H1 (cell line): ENCODE measurements around the gene MRPS10. TPM values are rescaled to one million over a fixed set of nuclear protein-coding genes. Genes with fewer than 3 reads are reported as not detected.

Experiments
- CTCF ChIA-PET: fragments of 300-600 bp; sonication (Branson Sonifier 250); formaldehyde crosslinking; loops from one replicate; lab custom pipeline; 2021; ENCODE audit not compliant: partially characterized antibody; lab: Charles Lee
- POLR2A ChIA-PET: fragments of 300-600 bp; sonication (Branson Sonifier 250); formaldehyde crosslinking; loops from one replicate; lab custom pipeline; 2021; ENCODE audit warnings: inconsistent platforms; ENCODE audit not compliant: partially characterized antibody; lab: Charles Lee
- DNase-seq, 2 experiments: peaks; one replicate each; pipeline versions ENCODE4 v3.0.0 to v3.0.0-alpha.2; 2010 to 2022; ENCODE audit warnings: low spot score in 2 of 2, low read depth in 1 of 2, mixed read lengths in 1 of 2
- FAIRE-seq: peaks from 2 replicates; lab custom pipeline; 2011; peaks lifted over from hg19 to GRCh38; lab: Jason Lieb, UNC
- H2AFZ ChIP-seq: 2 replicates; pipeline ENCODE4 v1.8.1; 2012; ENCODE audit warnings: low read length, inconsistent platforms
- H2AK5ac ChIP-seq: 2 replicates; pipeline ENCODE4 v1.6.1; 2013; ENCODE audit warnings: low read depth, low read length
- H2BK120ac ChIP-seq: replicated peaks from 2 replicates; pipeline ENCODE3; 2013; ENCODE audit warnings: low read depth, low read length, inconsistent platforms
- H2BK12ac ChIP-seq: 2 replicates; pipeline ENCODE4 v1.6.1; 2013; ENCODE audit warnings: low read depth, low read length
- H2BK15ac ChIP-seq: 2 replicates; pipeline ENCODE4 v1.6.1; 2013; ENCODE audit warnings: low read length
- H2BK20ac ChIP-seq: 2 replicates; pipeline ENCODE4 v1.6.1; 2013; ENCODE audit warnings: low read length
- H2BK5ac ChIP-seq: 2 replicates; pipeline ENCODE4 v1.6.1; 2013; ENCODE audit warnings: low read depth, low read length
- H3K14ac ChIP-seq: 2 replicates; pipeline ENCODE4 v1.6.1; 2013; ENCODE audit warnings: inconsistent platforms; ENCODE audit not compliant: insufficient read length
- H3K18ac ChIP-seq: 2 replicates; pipeline ENCODE4 v1.6.1; 2013; ENCODE audit warnings: low read length; ENCODE audit errors: extremely low read depth
- H3K23ac ChIP-seq: 2 replicates; pipeline ENCODE4 v1.6.1; 2013; ENCODE audit warnings: inconsistent platforms; ENCODE audit not compliant: insufficient read length
- H3K23me2 ChIP-seq: 2 replicates; pipeline ENCODE4 v1.6.1; 2013; ENCODE audit warnings: low read depth, low read length
- H3K27ac ChIP-seq: 2 replicates; pipeline ENCODE4 v1.6.1; 2011; ENCODE audit warnings: low read depth, low read length, inconsistent platforms
- H3K27me3 ChIP-seq, 4 experiments: replicated peaks in 1 of 4; 1 replicate in 1 of 4; 2 replicates in 3 of 4; pipeline versions ENCODE4 v1.6.1 to v1.8.1; 2011 to 2013; ENCODE audit warnings: low read length in 3 of 4, mild to moderate bottlenecking in 3 of 4, inconsistent platforms in 2 of 4, mixed read lengths in 2 of 4, moderate library complexity in 1 of 4; ENCODE audit not compliant: control insufficient read depth in 3 of 4, insufficient read depth in 3 of 4; ENCODE audit errors: extremely low read depth in 1 of 4
- H3K36me3 ChIP-seq, 4 experiments: 2 replicates each; pipeline versions ENCODE4 v1.6.1 to v1.8.1; 2011 to 2013; ENCODE audit warnings: mild to moderate bottlenecking in 4 of 4, low read length in 3 of 4, moderate library complexity in 2 of 4, control low read depth in 1 of 4, inconsistent platforms in 1 of 4; ENCODE audit not compliant: insufficient read depth in 4 of 4, control insufficient read depth in 2 of 4
- H3K4ac ChIP-seq: replicated peaks from 2 replicates; pipeline ENCODE3; 2013; ENCODE audit warnings: low read length, low read depth, mixed read lengths, inconsistent platforms; ENCODE audit not compliant: insufficient read length
- H3K4me1 ChIP-seq, 4 experiments: replicated peaks in 1 of 4; 1 replicate in 1 of 4; 2 replicates in 3 of 4; pipeline versions ENCODE4 v1.6.1 to v1.8.1; 2011 to 2013; ENCODE audit warnings: low read length in 3 of 4, inconsistent platforms in 2 of 4, mixed read lengths in 1 of 4; ENCODE audit not compliant: insufficient read depth in 4 of 4, control insufficient read depth in 3 of 4
- H3K4me2 ChIP-seq, 2 experiments: 2 replicates each; pipeline versions ENCODE4 v1.6.1 to v1.8.1; 2011 to 2013; ENCODE audit warnings: low read depth in 2 of 2, low read length in 2 of 2, control low read depth in 1 of 2, inconsistent platforms in 1 of 2, mild to moderate bottlenecking in 1 of 2; ENCODE audit not compliant: insufficient read depth in 1 of 2
- H3K4me3 ChIP-seq, 4 experiments: fragments of 200-600, 300-600 bp in 1 of 4; sonication (generic), shearing (Covaris generic), sonication (Bioruptor Twin) in 1 of 4; 2 replicates each; pipeline versions ENCODE4 v1.5.1 to v1.8.1; 2011 to 2016; ENCODE audit warnings: low read length in 4 of 4, low read depth in 3 of 4, control low read depth in 2 of 4, inconsistent platforms in 2 of 4, mild to moderate bottlenecking in 2 of 4, mixed read lengths in 1 of 4, moderate library complexity in 1 of 4; ENCODE audit not compliant: insufficient read depth in 2 of 4; ENCODE audit errors: extremely low read depth in 1 of 4
- H3K56ac ChIP-seq: replicated peaks from 2 replicates; pipeline ENCODE3; 2013; ENCODE audit warnings: low read depth, mild to moderate bottlenecking, mixed read lengths, low read length, inconsistent platforms; ENCODE audit not compliant: insufficient read length
- H3K79me1 ChIP-seq: 2 replicates; pipeline ENCODE4 v1.6.1; 2013; ENCODE audit warnings: low read depth, low read length, control low read depth
- H3K79me2 ChIP-seq, 2 experiments: 2 replicates each; pipeline versions ENCODE4 v1.6.1 to v1.8.1; 2012 to 2013; ENCODE audit warnings: low read length in 2 of 2, mild to moderate bottlenecking in 2 of 2, inconsistent platforms in 1 of 2; ENCODE audit not compliant: insufficient read depth in 2 of 2, control insufficient read depth in 1 of 2
- H3K9ac ChIP-seq, 4 experiments: replicated peaks in 1 of 4; 1 replicate in 1 of 4; 2 replicates in 3 of 4; pipeline versions ENCODE4 v1.6.1 to v1.8.1; 2011 to 2013; ENCODE audit warnings: low read depth in 3 of 4, low read length in 3 of 4, control low read depth in 2 of 4, mild to moderate bottlenecking in 2 of 4, moderate library complexity in 2 of 4, inconsistent platforms in 1 of 4; ENCODE audit errors: extremely low read depth in 1 of 4
- H3K9me3 ChIP-seq, 2 experiments: 2 replicates each; pipeline versions ENCODE4 v1.6.1 to v1.8.1; 2012 to 2013; ENCODE audit warnings: mild to moderate bottlenecking in 2 of 2, moderate library complexity in 2 of 2, control low read depth in 1 of 2, inconsistent platforms in 1 of 2, low read depth in 1 of 2, low read length in 1 of 2, mixed read lengths in 1 of 2; ENCODE audit not compliant: insufficient read depth in 2 of 2
- H4K20me1 ChIP-seq, 2 experiments: replicated peaks in 1 of 2; 2 replicates each; pipeline versions ENCODE3 to v1.8.1; 2011 to 2013; ENCODE audit warnings: inconsistent platforms in 2 of 2, low read length in 2 of 2, mild to moderate bottlenecking in 1 of 2; ENCODE audit not compliant: insufficient read depth in 2 of 2, control insufficient read depth in 1 of 2
- H4K5ac ChIP-seq: 2 replicates; pipeline ENCODE4 v1.6.1; 2013; ENCODE audit warnings: low read length, low read depth, mixed read lengths, inconsistent platforms; ENCODE audit not compliant: insufficient read length
- H4K8ac ChIP-seq: 2 replicates; pipeline ENCODE4 v1.8.0; 2013; ENCODE audit warnings: mild to moderate bottlenecking, moderate library complexity, low read length, inconsistent platforms; ENCODE audit not compliant: insufficient read depth; ENCODE audit errors: extremely low read depth
- H4K91ac ChIP-seq: replicated peaks from 2 replicates; pipeline ENCODE3; 2013; ENCODE audit warnings: low read length, mixed read lengths, inconsistent platforms; ENCODE audit not compliant: insufficient read length
- ATF2 ChIP-seq: IDR thresholded peaks from 2 replicates; pipeline ENCODE4 v1.6.1; 2012; ENCODE audit warnings: low read length, inconsistent platforms
- BACH1 ChIP-seq: IDR thresholded peaks from 2 replicates; pipeline ENCODE4 v1.6.1; 2012; ENCODE audit warnings: low read length, improper control_type of control experiment
- BCL11A ChIP-seq, 2 experiments: IDR thresholded peaks; one replicate each; pipeline ENCODE4 v1.6.1; 2011; ENCODE audit warnings: low read depth in 2 of 2, low read length in 2 of 2, mild to moderate bottlenecking in 2 of 2
- CTBP2 ChIP-seq: IDR thresholded peaks from 2 replicates; pipeline ENCODE4 v1.7.0; 2011; ENCODE audit warnings: borderline replicate concordance, mild to moderate bottlenecking, moderate library complexity, mixed read lengths, low read length; ENCODE audit not compliant: insufficient read depth, insufficient read length
- EGR1 ChIP-seq: IDR thresholded peaks from 2 replicates; pipeline ENCODE4 v1.6.1; 2011; ENCODE audit warnings: low read depth, low read length, borderline replicate concordance
- FOSL1 ChIP-seq: IDR thresholded peaks from 2 replicates; pipeline ENCODE4 v1.6.1; 2011; ENCODE audit warnings: mild to moderate bottlenecking, low read depth, low read length, moderate library complexity; ENCODE audit not compliant: insufficient read depth
- MAFK ChIP-seq: IDR thresholded peaks from 2 replicates; pipeline ENCODE4 v1.6.1; 2012; ENCODE audit warnings: low read depth, mild to moderate bottlenecking, improper control_type of control experiment, low read length
- RAD21 ChIP-seq, 2 experiments: IDR thresholded peaks in 1 of 2; conservative IDR thresholded peaks in 1 of 2; 2 replicates each; pipeline ENCODE4 v1.6.1; 2011; ENCODE audit warnings: low read depth in 2 of 2, low read length in 2 of 2, improper control_type of control experiment in 1 of 2, inconsistent platforms in 1 of 2, mild to moderate bottlenecking in 1 of 2, moderate library complexity in 1 of 2
- SIX5 ChIP-seq: IDR thresholded peaks from 2 replicates; pipeline ENCODE4 v1.6.1; 2011; ENCODE audit warnings: mild to moderate bottlenecking, low read depth, low read length
- TAF7 ChIP-seq: optimal IDR thresholded peaks from 2 replicates; pipeline ENCODE3; 2011; ENCODE audit warnings: low read depth, mild to moderate bottlenecking, inconsistent platforms, low read length, moderate library complexity, borderline replicate concordance
- TBP ChIP-seq: IDR thresholded peaks from 2 replicates; pipeline ENCODE4 v1.6.1; 2011; ENCODE audit warnings: low read depth, low read length, improper control_type of control experiment
- TCF12 ChIP-seq: IDR thresholded peaks from 2 replicates; pipeline ENCODE4 v1.6.1; 2011; ENCODE audit warnings: low read depth, mild to moderate bottlenecking, low read length
- WGBS, 2 experiments: shearing (Covaris generic) in 1 of 2; methylation state at CpG; one replicate each; pipeline versions ENCODE4 v1.1.6 to v1.1.7; 2013 to 2015; ENCODE audit warnings: low lambda C conversion rate in 2 of 2, mixed read lengths in 2 of 2, inconsistent platforms in 1 of 2, low coverage in 1 of 2, missing lambda C conversion rate in 1 of 2; ENCODE audit not compliant: insufficient replicate concordance in 2 of 2, insufficient coverage in 1 of 2, insufficient read length in 1 of 2; ENCODE audit errors: extremely low coverage in 1 of 2, missing lambda C conversion rate in 1 of 2; 5-methylcytosine and 5-hydroxymethylcytosine counted together
- polyA plus RNA-seq, 7 experiments: library from polyadenylated mRNA; depleted of rRNA in 3 of 7; stranded (reverse) in 5 of 7; unstranded in 2 of 7; fragments of >200 nt in 5 of 7; fragments of 200-250 nt in 2 of 7; gene quantifications; 1 replicate in 5 of 7; 2 replicates in 1 of 7; 4 replicates in 1 of 7; pipeline versions ENCODE4 v1.2.1 to v1.2.3, GENCODE V29; 2011 to 2013; ENCODE audit warnings: missing spikeins in 2 of 7, mixed read lengths in 2 of 7
- total RNA-seq: library from RNA; stranded (reverse); fragmentation: NEBNext Ultra II Directional; extraction: Animal tissue kit (Norgen Biotek cat#: 25700); gene quantifications from 2 replicates; pipeline ENCODE4 v1.2.1, GENCODE V29; 2021

MRPS10 gene
- total and polyA plus RNA-seq, 2 of the 8 experiments (the other 6 are each of a cell fraction or from before 2014, with no cell fraction given): 20.5 to 33.6 TPM

- Histone ChIP-seq H3K23me2 (0 out of 2 replicates have a peak, but pooled peaks cover 3% of the 10 kb centered on the region), H3K14ac (no peak overlapping the region), H2AFZ (no peak overlapping the region), H3K4me3 (no peak overlapping the region), H2BK12ac (no peak overlapping the region), H4K8ac (no peak overlapping the region), H2BK15ac (no peak overlapping the region), H2BK5ac (no peak overlapping the region), H4K91ac (no peak overlapping the region), H3K23ac (no peak overlapping the region), H3K9me3 (no peaks in the 10 kb centered on the region), H2AK5ac (no peak overlapping the region), H2BK20ac (no peak overlapping the region), H3K4me1 (no peaks in the 10 kb centered on the region), H3K56ac (no peak overlapping the region), H2BK120ac (no peak overlapping the region), H4K20me1 (no peaks in the 10 kb centered on the region), H3K36me3 (peaks cover 0 to 4% (median 3%) of the 10 kb centered on the region in 4 experiments; a peak in 4 of 8 replicates), H3K4me2 (no peak overlapping the region), H3K9ac (no peak overlapping the region), H4K5ac (no peak overlapping the region), H3K79me1 (no peaks in the 10 kb centered on the region), H3K18ac (no peak overlapping the region), H3K27ac (no peak overlapping the region), H3K4ac (no peak overlapping the region), H3K27me3 (no peaks in the 10 kb centered on the region), H3K79me2 (no peaks in the 10 kb centered on the region)
- DNase-seq (no peak), FAIRE-seq (no peak)
- ChIA-PET POLR2A (no interaction called here), CTCF (interaction anchor here (1.0 to 2.3 kb wide), 4 partner anchors 12 to 107 kb away, joined by 3 to 7 read pairs (median 4); no protein-coding TSS in a partner anchor)
- WGBS, 2 experiments: 65% methylated on average over 3 of the region's 3 CpGs; no CpG with 5 or more reads in 1 of the 2 experiments
- no peak for TF ChIP-seq FOSL1
- TF ChIP-seq TCF12: no peak
- no peak for TF ChIP-seq RAD21 (IDR thresholded peaks at IDR 0.05 in 1 of 2, conservative IDR thresholded peaks at IDR 0.05 in 1 of 2; ENCODE audit: low read depth in 2 of 2, low read length in 2 of 2)
- no peak for TF ChIP-seq MAFK
- TF ChIP-seq TAF7: no peak
- TF ChIP-seq TBP: no peak
- no peak for TF ChIP-seq CTBP2
- no peak for TF ChIP-seq SIX5
- TF ChIP-seq BCL11A (IDR thresholded peaks at IDR 0.05; ENCODE audit: low read depth in 2 of 2, low read length in 2 of 2): no peak
- TF ChIP-seq EGR1: no peak
- TF ChIP-seq BACH1: no peak
- TF ChIP-seq ATF2: no peak
These were observed 16.3 kb downstream of the MRPS10 start for GRCh38 chr6:42201382-42201781.
